H7 (cell line): Measurements from ENCODE around the gene EXOC4. TPM values are rescaled to one million over a fixed set of nuclear protein-coding genes. Genes with fewer than 3 reads are reported as not detected.

Experiments
- DNase-seq: peaks from one replicate; pipeline ENCODE4 v3.0.0; 2012
- H3K27me3 ChIP-seq: 2 replicates; pipeline ENCODE4 v1.6.0; 2011; ENCODE audit warnings: mild to moderate bottlenecking, low read length; ENCODE audit not compliant: control insufficient read depth, insufficient read depth
- H3K36me3 ChIP-seq: replicated peaks from 2 replicates; pipeline ENCODE4 v1.5.1; 2011; ENCODE audit warnings: low read length; ENCODE audit not compliant: control insufficient read depth, insufficient read depth
- H3K4me3 ChIP-seq: 2 replicates; pipeline ENCODE4 v1.5.1; 2011; ENCODE audit warnings: low read depth, mild to moderate bottlenecking, control low read depth, low read length, moderate library complexity; ENCODE audit not compliant: insufficient read depth
- total RNA-seq: library from RNA; depleted of rRNA; stranded (reverse); fragments of >200 nt; shearing (Covaris generic); gene quantifications from 2 replicates; pipeline ENCODE4 v1.2.3, GENCODE V29; 2014

Gene EXOC4
- total RNA-seq, 1 experiment from 2014 or later, result 44.8 TPM

DNA sequence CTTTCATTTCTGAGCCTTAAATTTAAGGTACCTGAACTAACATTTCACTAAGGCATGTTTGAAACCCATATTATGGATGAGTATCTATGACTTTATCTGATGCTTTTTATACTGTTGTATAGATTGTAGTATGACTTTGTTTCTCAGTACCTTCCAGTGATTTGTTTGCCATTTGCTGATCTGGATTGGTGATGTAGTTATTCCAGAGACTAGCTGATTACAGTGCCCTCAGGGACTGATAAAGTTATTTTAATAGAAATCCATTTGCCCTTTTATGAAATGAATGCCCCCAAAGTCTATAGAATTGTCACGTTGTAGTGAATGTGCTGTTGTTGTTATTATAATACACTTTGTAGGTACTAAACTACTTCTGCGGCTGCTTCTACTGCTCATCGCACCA, 488.8 kb downstream of the EXOC4 start:
- Histone ChIP-seq H3K27me3 (no peaks in the 10 kb centered on the region), H3K4me3 (no peak overlapping the region), H3K36me3 (no peaks in the 10 kb centered on the region)
- no peak for DNase-seq

DNA sequence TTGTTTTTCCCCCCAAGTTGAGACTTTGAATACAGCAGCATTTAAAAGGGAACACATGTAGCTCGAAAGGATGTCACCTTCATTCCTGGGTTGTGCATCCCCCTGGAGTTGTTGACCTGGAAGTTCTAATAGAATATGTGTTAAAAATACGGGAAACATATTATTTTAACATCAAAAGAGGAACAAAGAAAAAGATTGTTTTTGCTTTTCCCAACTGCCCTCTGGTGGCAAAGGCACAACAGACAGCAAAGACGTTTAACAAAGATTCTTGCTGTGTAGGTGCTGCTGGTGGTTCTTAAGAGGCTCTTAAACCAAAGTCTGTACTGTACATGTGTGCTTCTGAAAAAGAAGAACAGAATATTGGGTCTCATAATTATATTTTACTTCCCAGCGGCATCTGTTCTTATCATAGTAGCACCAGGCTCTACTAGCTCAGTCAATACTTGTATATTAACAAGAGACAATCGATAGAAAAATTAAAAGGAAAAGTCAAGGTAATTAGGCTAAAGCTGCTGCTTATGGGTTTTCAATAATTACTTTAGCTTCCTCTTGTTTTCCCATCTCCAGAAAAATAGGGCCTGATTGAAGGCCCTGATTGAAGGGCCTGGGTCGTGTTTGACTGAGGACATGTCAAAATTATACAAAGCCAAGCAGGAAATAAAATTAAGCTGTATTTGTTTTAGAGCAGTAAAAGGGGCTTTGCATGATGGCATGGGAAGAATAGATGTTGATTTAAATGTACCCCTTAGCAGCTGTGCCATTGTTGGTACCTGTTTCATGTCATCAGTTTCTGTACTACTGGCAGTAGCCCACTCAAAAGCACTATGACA, 490.0 kb downstream of the EXOC4 start:
- no peaks in the 10 kb centered on the region for H3K27me3 ChIP-seq
- DNase-seq, result no peak
- no peak overlapping the region for H3K4me3 ChIP-seq
- no peaks in the 10 kb centered on the region for H3K36me3 ChIP-seq

GRCh38 chr7:133744451-133744850, 491.6 kb downstream of the EXOC4 start:
- Histone ChIP-seq H3K4me3 (no peak overlapping the region), H3K36me3 (no peaks in the 10 kb centered on the region)

DNA sequence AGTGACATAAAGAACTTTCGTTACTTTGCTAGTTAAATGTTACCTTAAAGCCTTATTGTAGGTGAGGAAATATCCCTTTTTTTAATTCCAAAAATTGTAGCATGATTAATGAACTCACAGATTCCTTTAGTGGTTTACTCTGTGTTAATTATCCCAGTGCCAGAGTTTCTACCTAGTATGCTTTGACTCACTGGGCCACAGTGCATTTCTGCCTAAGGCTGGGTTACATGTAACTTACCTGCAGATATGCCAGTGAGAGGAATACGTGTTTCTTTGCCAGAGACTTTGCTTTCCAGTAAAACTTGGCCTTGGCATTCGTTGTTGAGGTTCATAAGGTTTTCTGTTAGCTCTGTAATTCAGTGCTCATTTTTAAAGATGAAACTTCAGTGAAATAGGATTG, 493.4 kb downstream of the EXOC4 start:
- H3K27me3 ChIP-seq, result no peaks in the 10 kb centered on the region
- DNase-seq, result no peak
- no peak overlapping the region for H3K4me3 ChIP-seq
- H3K36me3 ChIP-seq, result no peaks in the 10 kb centered on the region

More at GRCh38 chr7:133744451-133744850, 491.6 kb downstream of the EXOC4 start:
- DNase-seq, result no peak
- H3K27me3 ChIP-seq, result no peaks in the 10 kb centered on the region

DNA sequence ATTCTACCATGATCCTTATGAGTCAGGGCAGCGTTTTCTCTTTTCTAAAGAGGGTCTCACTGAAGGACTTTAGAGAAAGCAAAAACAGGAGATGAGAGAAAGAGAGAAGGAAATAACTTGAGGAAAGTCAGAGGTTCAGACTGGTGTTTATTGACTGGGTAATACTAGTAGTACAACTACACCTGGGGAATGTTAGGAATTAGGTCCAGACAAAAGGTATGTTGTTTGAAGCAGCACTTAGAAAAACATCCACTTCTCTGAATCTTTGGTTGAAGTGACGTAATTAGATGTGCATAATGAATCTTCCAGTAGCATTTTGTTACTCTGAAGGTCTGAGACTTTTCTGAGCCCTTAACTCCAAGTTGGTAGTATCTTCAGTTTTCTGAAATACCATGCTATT, 494.0 kb downstream of the EXOC4 start:
- no peaks in the 10 kb centered on the region for H3K36me3 ChIP-seq
- no peaks in the 10 kb centered on the region for H3K27me3 ChIP-seq
- no peak overlapping the region for H3K4me3 ChIP-seq
- no peak for DNase-seq

GRCh38 chr7:133748443-133749407, 495.8 kb downstream of the EXOC4 start:
- no peak overlapping the region for H3K4me3 ChIP-seq
- no peak for DNase-seq
- no peaks in the 10 kb centered on the region for H3K36me3 ChIP-seq
- no peaks in the 10 kb centered on the region for H3K27me3 ChIP-seq

GRCh38 chr7:133750287-133750686, 497.4 kb downstream of the EXOC4 start:
- no peak overlapping the region for H3K4me3 ChIP-seq
- no peaks in the 10 kb centered on the region for H3K27me3 ChIP-seq
- H3K36me3 ChIP-seq, result no peaks in the 10 kb centered on the region
- peak; percentile 4 for DNase-seq

- DNase-seq, result no peak
- H3K36me3 ChIP-seq, result no peaks in the 10 kb centered on the region
- H3K27me3 ChIP-seq, result no peaks in the 10 kb centered on the region
- H3K4me3 ChIP-seq, result no peak overlapping the region
Measured at GRCh38 chr7:133751079-133751478, 498.2 kb downstream of the EXOC4 start.

DNA sequence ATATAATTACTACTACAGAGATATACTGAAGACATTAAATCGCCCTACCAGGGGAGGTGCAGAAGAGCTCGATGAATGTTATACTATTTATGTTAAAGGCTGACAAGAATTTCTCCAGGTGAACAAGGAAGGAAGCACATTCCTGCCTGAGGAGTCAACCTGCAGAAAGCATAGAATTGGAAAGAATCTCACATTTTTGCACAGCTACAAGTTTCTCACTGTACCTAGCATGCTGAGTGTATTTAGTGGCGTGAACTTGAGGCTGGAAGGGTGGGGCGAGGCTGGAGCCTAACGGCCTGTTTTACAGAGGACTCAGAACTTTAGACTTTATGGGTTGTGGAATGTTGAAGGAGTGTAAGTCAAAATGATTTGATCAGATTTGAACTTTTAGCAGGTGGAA, 500.6 kb downstream of the EXOC4 start:
- H3K4me3 ChIP-seq, result no peak overlapping the region
- H3K36me3 ChIP-seq, result no peaks in the 10 kb centered on the region
- no peaks in the 10 kb centered on the region for H3K27me3 ChIP-seq
- DNase-seq, result no peak

- Histone ChIP-seq H3K4me3 (no peak overlapping the region), H3K36me3 (no peaks in the 10 kb centered on the region), H3K27me3 (no peaks in the 10 kb centered on the region)
- DNase-seq, result no peak
Measured at GRCh38 chr7:133754708-133755107, 501.8 kb downstream of the EXOC4 start.

DNA sequence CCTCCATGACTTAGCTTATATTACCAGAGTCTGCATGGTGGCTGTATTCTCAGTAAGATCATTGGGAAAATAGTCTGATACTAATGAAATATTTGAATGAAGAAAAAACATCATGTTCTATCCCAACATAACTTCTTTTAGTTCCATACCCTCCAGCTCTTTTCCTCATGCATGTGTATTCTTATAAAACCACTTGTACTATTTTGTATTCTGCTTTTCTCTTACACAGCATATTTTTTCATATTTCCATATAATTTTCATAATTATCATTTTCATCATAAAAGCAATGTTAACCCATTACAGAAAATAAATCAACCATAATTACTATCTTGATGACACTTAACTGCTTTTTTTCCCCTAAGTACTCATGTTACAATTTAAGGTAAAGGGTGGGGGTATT, 503.0 kb downstream of the EXOC4 start:
- DNase-seq, result no peak
- no peak overlapping the region for H3K4me3 ChIP-seq
- H3K36me3 ChIP-seq, result no peaks in the 10 kb centered on the region
- H3K27me3 ChIP-seq, result no peaks in the 10 kb centered on the region

DNA sequence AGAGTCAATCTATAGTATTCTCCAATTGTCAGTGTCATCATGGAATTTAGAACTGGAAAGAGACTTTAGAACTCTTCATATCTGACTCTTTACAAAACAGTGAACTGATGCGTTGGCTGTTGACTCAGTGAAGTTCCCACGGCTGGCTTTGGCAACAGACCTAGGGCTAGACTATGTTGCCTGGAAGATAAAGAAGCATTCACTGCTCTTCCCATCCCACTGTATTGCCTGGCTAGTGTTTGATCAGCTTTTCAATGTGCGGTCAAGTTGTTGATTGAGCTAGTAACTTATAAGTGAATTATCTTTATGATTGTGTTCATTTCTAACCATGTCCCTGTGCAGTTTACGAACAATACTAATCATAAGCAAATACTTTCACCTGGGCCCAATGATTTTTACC, 508.6 kb downstream of the EXOC4 start:
- DNase-seq, result no peak
- no peaks in the 10 kb centered on the region for H3K27me3 ChIP-seq
- no peaks in the 10 kb centered on the region for H3K36me3 ChIP-seq
- no peak overlapping the region for H3K4me3 ChIP-seq

- Histone ChIP-seq H3K27me3 (no peaks in the 10 kb centered on the region), H3K4me3 (no peak overlapping the region), H3K36me3 (no peaks in the 10 kb centered on the region)
- DNase-seq, result no peak
Measured at GRCh38 chr7:133763076-133763640, 510.3 kb downstream of the EXOC4 start.

GRCh38 chr7:133769668-133770067, 516.8 kb downstream of the EXOC4 start:
- Histone ChIP-seq H3K36me3 (no peaks in the 10 kb centered on the region), H3K27me3 (no peaks in the 10 kb centered on the region), H3K4me3 (no peak overlapping the region)
- no peak for DNase-seq
